Activated naive CD4-positive, alpha-beta T cell treated with anti-CD3 and anti-CD28 coated beads, Interleukin-2, amount 50 U/mL, for 72 hours (primary cell): ENCODE data around the gene C11orf21. TPM values are rescaled to one million over a fixed set of nuclear protein-coding genes. Genes with fewer than 3 reads are reported as not detected.
A peak's percentile ranks its signal among the peaks of the same experiment; 100 is the strongest.
"Not testable (repeated sequence)": the region's sequence is repeated elsewhere in the genome, so short reads cannot be mapped to it uniquely, and the experiment has no call there.

Experiments
- ATAC-seq, 2 donors: fragments of 150-1000 bp; cut with Tn5 transposase; 2 replicates each; pipeline ENCODE4 v1.10.0; 2021; ENCODE audit warnings: mild to moderate bottlenecking in 2 of 2, moderate library complexity in 2 of 2
- DNase-seq, 2 donors: peaks; one replicate each; pipeline ENCODE4 v3.0.0; 2021 to 2022; ENCODE audit warnings: low spot score in 2 of 2
- H3K27ac Mint-ChIP-seq, 2 donors: one replicate each; pipeline ENCODE4 v1.8.0; 2022; ENCODE audit warnings: mild to moderate bottlenecking in 2 of 2, mixed read lengths in 2 of 2
- H3K36me3 Mint-ChIP-seq, 2 donors: one replicate each; pipeline ENCODE4 v1.8.0; 2022; ENCODE audit warnings: mixed read lengths in 2 of 2
- H3K9me3 Mint-ChIP-seq, 2 donors: one replicate each; pipeline ENCODE4 v1.8.0; 2022; ENCODE audit warnings: mixed read lengths in 2 of 2
- total RNA-seq, 2 donors: library from RNA; stranded (reverse); gene quantifications; one replicate each; pipeline ENCODE4 v1.2.3, GENCODE V29; 2022

C11orf21 gene
- total RNA-seq, 2 donors from 2014 or later: 7.8 to 10.2 TPM

DNA sequence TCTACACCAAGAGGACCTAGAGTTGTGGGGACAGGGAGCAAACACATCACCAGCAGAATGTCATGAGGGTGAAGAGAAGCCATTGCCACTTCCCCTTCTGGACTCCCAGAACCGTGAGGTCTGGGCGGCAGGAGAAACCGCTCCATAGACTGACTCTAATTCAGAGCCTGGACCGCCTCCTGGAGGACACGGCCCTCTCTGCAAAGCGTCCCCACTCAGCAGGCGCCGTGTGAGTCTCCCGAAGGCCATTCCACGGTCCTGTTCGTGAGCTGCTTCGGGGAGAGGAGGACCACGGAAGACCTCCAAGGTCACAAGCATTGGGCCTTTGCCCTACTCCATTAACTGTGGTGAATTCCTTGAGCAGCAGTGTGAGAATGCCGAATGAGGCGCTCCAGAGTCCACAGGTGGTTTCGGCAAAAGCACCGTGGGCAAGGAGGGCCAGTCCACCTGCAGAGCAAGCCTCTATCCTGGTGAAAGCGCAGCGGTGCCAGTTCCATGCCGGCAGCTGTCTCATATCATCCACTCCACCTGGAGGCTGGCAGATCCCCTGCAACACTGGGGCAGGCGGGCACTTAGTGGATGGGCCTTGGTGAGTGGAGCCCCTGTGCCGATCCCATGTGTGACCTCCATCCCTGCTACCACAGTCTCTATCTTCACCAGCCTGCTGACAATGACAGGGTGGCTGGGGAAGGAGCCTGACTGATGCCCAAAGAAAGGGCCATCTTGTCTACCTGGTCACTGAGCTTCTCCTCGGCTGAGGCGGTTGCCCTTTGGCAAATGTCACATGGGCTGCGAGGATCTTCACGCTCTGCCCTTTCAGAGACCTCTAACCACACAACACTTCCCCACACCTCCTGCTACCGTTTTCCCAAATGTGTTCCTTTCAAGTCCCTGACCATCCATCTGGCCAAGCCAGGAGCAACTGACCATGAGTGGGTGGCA lies 7.5 kb downstream of the C11orf21 start:
- no peak for ATAC-seq
- peak in 1 of 2 donors; percentile 1 for DNase-seq
- no peak overlapping the region for H3K27ac Mint-ChIP-seq
- no peaks in the 10 kb centered on the region for H3K36me3 Mint-ChIP-seq
- no peaks in the 10 kb centered on the region for H3K9me3 Mint-ChIP-seq

DNA sequence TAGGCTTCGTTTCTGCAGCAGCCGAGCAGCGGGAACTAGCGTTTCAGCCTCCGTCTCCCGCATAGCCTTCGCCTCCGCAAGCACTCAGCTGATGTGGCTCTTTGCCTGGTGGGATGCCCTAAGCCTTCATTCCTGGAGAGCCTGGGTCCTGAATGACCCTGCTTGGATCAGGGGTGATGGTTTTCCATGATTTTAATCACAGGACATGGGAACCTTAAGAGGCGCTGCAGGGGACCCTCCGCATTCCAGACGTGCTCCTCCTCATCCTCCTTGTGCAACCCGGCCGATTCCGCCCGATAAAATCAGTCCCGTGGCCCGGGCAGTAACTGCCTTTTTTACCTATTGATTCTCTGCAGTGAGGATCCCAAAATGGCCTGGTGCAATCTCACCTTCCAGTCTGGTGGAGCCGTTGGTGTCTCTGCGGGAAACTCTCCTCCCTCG lies 8.2 kb downstream of the C11orf21 start:
- no peak for ATAC-seq
- H3K36me3 Mint-ChIP-seq: no peaks in the 10 kb centered on the region
- peak in 1 of 2 donors; percentile 1 for DNase-seq
- no peak overlapping the region for H3K27ac Mint-ChIP-seq
- no peaks in the 10 kb centered on the region for H3K9me3 Mint-ChIP-seq

DNA sequence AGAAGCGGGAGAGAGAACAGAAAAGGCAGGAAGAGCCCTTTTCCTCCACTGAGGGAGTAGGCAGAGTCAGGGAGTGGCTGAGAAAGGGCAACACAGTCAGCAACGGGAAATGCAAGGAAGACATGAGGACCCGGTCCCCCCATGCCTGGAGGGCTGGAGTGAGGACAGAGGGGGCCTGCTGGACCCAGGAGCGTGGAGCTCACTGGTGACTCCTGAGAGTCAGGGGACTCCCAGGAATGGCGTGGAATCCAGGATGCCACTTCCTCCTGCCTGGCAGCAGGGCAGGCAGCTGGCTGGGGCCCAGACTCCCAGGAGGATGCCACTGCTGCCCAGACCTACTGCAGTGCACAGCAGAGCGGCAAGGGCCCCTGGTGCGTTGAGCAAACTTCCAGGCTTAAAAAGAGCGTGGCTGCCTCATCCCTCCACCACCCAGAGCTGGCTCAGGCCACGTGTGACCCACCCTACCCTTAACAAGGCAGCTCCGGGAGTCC lies 11.3 kb downstream of the C11orf21 start:
- H3K36me3 Mint-ChIP-seq: no peaks in the 10 kb centered on the region
- H3K9me3 Mint-ChIP-seq: no peaks in the 10 kb centered on the region
- ATAC-seq: no peak
- DNase-seq: peak in 1 of 2 donors; percentile 1
- peak overlapping the region in 1 of 2 donors; percentile 18 for H3K27ac Mint-ChIP-seq

DNA sequence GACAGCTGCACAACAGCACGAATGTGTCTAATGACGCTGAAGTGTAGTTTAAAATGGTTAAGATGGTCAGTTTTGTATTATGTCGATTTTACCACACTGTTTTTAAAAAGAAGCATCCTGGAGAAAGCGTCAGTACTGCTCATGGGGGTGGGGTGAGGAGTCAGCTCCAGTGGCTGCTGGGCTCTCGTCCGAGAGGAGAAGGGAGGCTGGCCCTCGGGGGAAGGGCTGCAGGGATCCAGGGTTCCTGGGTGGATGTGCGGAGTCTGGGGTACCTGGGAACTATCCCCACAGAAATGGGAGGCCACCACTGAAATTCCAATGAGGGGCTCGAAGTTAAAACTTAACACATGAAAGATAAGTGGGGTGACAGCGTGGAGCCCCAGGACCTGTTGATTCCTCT lies 11.9 kb downstream of the C11orf21 start:
- DNase-seq (peak in 1 of 2 donors; percentile 1), ATAC-seq (no peak)
- Mint-ChIP-seq H3K27ac (peak overlapping the region; percentile 18 to 46), H3K9me3 (no peaks in the 10 kb centered on the region), H3K36me3 (no peaks in the 10 kb centered on the region)

DNA sequence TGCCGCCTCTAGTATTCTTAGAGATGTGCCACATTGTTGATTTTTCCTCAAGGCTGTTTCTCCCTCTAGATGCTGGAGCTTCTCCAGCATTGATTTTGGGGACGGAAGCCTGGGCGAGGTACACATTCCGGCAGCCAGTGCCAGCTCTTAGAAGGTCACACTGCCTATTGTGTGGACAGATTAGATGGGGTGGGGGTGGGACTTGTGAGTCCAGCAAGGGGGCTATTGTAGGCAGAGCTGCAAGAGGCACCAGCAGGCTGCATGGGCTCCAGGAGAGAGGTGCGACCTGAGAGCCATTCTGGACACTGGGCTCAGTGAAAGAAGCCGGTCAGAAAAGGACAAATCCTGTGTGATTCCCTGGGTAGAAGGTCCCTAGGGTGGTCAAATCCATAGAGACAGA lies 12.4 kb downstream of the C11orf21 start:
- Mint-ChIP-seq H3K9me3 (no peaks in the 10 kb centered on the region), H3K27ac (peak overlapping the region; percentile 18 to 46)

DNA sequence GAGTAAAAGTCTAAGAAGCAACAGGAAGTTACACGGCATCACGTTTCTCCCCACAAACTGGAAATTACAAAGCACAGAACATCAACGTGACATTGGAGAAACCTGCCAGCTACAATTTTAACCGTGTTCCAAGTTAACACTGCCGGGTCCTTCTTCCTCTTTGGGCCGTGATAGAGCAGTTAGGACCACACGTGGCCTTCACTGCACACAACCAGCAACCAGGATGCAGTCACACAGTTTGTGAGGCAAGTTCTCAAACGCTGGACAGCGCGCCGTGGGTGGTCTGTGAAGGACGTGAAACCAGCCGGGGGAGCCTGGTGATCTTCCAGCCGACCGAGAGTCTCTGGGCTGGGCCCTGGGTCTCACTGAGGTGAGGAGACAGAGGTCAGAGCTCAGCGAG lies 14.6 kb downstream of the C11orf21 start:
- H3K27ac Mint-ChIP-seq: peak overlapping the region; percentile 22 to 66
- DNase-seq: peak in 1 of 2 donors; percentile 2
- peaks cover 2 to 3% of the 10 kb centered on the region in 2 donors for H3K9me3 Mint-ChIP-seq
- no peaks in the 10 kb centered on the region for H3K36me3 Mint-ChIP-seq
- no peak for ATAC-seq

More for the DNA sequence above, 12.4 kb downstream of the C11orf21 start:
- DNase-seq: peak in 1 of 2 donors; percentile 1
- no peaks in the 10 kb centered on the region for H3K36me3 Mint-ChIP-seq
- ATAC-seq: no peak

DNA sequence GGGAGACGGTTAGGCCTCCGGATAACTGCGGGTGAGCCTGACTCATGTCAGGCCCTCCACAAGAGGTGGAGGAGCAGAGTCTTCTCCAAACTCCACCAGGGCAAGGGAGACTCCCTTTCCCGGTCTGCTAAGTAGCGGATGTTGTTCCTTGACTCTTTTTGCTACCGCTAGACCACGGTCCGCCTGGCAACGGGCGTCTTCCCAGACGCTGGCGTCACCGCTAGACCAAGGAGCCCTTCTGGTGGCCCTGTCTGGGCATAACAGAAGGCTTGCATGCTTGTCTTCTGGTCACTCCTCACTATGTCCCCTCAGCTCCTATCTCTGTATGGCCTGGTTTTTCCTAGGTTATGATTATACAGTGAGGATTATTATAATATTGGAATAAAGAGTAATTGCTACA lies 15.4 kb downstream of the C11orf21 start:
- H3K27ac Mint-ChIP-seq, ATAC-seq, H3K36me3 Mint-ChIP-seq, H3K9me3 Mint-ChIP-seq: not testable (repeated sequence)
- peak in 1 of 2 donors; percentile 0 for DNase-seq

DNA sequence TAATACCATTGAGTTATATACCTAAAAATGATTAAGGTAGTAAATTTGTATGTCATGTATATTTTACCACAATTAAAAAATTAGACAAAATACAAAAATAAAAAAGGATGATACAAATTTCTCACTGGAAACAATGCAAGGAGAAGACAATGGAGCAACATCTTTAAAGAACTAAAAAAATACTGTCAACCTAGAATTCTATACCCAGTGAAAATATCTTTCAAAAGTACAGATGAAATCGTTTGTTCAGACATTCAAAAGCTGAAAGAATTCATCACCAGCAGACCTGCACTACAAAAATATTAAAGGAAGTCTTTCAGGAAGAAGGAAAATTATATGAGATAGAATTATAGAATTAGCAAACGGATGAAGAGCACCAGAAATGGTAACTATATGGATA lies 21.5 kb downstream of the C11orf21 start:
- Mint-ChIP-seq H3K36me3 (peaks cover 0 to 5% of the 10 kb centered on the region in 2 donors), H3K27ac (no peak overlapping the region), H3K9me3 (peaks cover 8 to 10% of the 10 kb centered on the region in 2 donors)
- no peak for DNase-seq
- ATAC-seq: no peak

DNA sequence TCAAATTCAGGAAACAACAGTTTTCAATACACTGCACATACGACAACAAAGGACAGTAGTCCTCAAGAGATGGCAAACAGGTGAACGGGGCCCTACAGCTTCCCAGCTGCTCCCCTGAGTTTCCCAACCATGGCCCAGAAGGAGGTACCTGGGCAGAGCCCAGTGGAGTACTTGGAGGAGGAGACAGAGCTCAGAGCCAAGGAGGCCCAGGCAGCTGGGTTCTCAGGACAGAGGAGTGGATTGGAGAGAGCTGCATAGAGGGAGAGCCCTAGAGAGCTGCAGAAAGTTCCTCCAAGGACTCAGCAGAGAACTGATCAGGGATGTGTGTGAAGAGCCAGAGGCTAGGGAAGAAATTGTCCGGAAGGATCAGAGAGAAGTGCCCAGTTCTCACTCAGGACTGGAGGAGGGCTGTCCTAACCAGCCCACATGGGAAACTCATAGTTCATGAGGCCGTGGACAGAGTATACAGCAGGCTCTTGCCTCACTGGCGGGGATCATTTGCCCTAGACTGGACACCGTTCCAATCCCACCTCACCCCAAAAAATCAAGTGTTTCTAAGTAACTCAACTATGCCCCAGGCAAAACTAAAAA lies 23.7 kb downstream of the C11orf21 start:
- Mint-ChIP-seq H3K36me3 (peaks cover 0 to 5% of the 10 kb centered on the region in 2 donors), H3K27ac (no peak overlapping the region), H3K9me3 (peaks cover 8 to 10% of the 10 kb centered on the region in 2 donors)
- ATAC-seq (no peak), DNase-seq (no peak)

DNA sequence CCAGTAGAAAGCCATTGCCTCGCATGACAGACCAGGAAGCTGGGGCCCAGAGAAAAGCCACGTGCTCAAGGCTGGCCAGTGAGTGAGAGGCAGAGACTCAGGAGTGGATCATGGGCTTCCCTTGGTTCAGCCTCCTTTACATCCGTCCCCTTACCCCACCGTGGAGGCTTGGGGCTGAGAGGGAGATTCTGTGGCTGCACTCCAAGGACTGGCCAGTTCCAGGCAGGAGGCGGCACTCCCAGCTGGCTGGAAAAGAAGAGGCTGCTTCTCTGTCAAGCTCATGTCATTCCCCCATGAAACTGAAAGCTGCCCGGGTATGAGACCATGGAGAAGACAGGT lies 24.7 kb downstream of the C11orf21 start:
- ATAC-seq (no peak), DNase-seq (no peak)
- Mint-ChIP-seq H3K36me3 (peaks cover 0 to 5% of the 10 kb centered on the region in 2 donors), H3K9me3 (peaks cover 5 to 6% of the 10 kb centered on the region in 2 donors), H3K27ac (peak overlapping the region in 1 of 2 donors; percentile 4)

DNA sequence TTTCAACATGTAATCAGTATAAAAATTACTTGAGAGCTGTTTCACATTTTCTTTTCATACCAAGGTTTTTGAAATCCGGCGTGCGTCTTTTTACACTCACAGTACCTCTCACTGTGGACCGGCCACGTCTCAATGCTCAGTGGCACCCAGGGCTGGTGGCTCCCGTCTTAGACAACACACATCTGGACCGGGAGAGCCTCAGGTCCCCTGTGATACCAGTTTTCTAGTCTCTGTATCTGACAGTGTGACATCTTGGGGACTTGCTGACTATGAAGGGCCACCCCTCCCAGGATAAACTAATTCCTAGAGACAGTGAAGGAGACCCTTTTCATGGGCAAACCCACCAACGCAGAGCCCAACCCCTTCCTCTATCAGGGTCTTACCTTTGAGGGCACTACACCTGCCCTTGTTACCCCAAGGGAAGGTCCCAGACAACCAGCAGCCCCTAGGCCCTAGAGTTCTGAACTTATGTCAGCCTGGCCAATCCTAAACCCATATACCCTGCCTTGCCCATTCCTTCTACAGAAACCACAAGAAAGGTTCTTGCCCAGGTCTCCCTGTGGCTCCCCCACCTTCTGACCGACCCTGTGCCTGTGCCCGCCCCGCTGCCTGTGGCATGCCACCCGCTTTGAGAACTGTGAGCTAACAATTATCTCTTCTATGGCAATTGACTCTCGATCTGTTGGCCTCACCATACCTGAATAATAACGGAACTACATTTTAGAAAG lies 25.3 kb downstream of the C11orf21 start:
- H3K36me3 Mint-ChIP-seq: peaks cover 0 to 5% of the 10 kb centered on the region in 2 donors
- DNase-seq (no peak), ATAC-seq (no peak)
- H3K9me3 Mint-ChIP-seq: peaks cover 5 to 6% of the 10 kb centered on the region in 2 donors
- peak overlapping the region in 1 of 2 donors; percentile 4 for H3K27ac Mint-ChIP-seq

DNA sequence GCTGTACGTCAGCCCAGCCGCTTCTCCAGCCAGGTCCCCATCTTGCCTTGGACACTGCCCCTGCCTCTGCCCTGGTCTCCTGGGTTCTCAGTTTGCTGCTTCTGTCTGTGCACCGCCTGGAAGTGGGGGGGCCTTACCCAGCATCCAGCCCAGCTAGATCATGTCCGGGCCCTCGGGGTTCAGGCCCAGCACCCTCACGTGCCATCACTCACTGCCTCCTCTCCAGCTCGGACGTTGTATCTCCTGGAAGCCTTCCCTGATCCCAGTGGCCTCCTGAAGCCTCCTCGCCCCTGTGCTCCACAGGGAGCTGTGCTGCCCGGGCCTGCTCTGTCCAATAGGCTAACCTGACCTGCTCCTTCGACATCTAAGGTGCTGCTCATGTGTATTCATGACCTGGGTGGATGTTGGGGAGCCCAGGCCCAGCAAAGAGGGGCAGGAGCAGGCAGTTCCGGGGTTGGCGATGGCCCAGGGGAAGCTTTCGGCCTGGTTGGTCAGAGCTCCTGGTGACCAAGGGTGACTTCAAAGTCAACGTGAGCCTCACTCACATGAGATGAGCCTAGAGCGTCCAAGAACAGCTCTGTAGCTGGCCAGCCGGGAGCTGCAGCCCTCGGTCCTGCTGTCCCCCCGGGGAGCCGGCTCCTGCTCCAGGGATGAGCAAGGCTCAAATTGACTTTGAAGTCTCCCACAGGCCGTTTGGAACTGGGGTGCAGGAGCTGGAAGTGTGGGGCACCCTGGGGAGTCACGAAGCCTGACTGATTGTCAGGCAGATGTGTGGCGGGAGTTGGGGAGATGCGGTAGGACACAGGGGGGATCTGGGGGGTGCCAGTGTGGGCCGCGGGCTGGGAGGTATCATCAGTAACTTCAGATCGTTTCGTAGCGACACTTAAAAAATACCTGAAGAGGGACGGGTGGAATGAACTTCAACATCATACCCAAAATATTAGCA lies 26.1 kb downstream of the C11orf21 start:
- peak in 1 of 2 donors; percentile 1 for DNase-seq
- H3K9me3 Mint-ChIP-seq: peaks cover 5 to 6% of the 10 kb centered on the region in 2 donors
- no peak for ATAC-seq

DNA sequence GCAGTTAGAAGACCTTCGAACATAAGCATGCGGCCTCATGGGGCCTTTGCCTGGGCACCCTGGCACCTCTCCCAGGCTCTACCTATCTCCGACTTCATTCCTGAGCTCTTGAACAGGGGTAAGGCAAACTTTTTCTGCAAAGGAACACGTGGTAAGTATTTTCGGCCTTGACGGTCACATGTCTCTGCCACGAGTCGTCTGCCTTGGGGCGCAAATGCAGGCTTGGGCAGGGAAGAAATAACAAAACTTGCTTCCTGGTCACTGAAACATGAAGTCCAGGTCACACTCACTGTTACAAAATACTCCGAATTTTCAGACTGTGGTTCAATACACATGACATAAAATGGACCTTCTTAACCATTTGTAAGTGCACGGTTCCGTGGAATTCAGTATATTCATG lies 27.9 kb downstream of the C11orf21 start:
- ATAC-seq: no peak
- no peaks in the 10 kb centered on the region for H3K9me3 Mint-ChIP-seq
- no peak overlapping the region for H3K27ac Mint-ChIP-seq

More for the DNA sequence above, 26.1 kb downstream of the C11orf21 start:
- H3K27ac Mint-ChIP-seq: no peak overlapping the region
- H3K36me3 Mint-ChIP-seq: peaks cover 0 to 5% of the 10 kb centered on the region in 2 donors

DNA sequence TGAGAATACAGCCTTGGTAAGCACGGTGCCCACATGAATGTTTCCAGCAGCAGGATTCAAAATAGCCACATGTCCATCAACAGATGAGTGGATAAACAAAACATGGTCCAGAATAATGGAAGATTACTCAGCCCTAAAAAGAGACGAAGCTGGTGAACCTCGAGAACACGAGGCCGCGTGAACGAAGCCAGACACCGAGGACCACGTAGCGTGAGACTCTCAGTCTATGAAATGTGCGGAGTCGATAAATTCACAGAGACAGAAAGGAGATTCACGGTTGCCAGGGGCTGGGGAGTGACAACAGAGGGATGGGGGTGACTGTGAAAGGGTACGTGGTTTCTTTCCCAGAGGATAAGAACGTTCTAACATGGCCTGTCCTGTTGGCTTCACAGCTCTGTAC lies 28.4 kb downstream of the C11orf21 start:
- no peaks in the 10 kb centered on the region for H3K9me3 Mint-ChIP-seq
- no peaks in the 10 kb centered on the region for H3K36me3 Mint-ChIP-seq
- DNase-seq (no peak), ATAC-seq (no peak)
- H3K27ac Mint-ChIP-seq: no peak overlapping the region

More for the DNA sequence above, 27.9 kb downstream of the C11orf21 start:
- H3K36me3 Mint-ChIP-seq: no peaks in the 10 kb centered on the region
- DNase-seq: no peak

DNA sequence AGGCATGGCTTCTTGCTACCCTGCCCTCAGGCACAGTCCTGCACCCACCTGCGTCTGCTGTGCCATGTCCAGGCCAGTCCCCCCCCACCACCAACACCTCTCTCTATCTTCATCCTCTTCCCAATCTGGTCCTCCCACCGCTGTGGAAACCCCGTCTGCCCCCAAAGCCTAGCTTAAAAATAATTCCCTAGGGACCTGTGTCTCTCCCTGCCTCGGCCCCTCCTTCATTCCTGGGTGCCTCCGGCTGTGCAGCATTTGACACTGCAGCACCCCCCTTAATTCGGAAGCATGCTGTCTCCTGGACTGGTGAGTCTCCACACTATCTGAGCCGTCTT lies 28.8 kb downstream of the C11orf21 start:
- DNase-seq (peak in 1 of 2 donors; percentile 35), ATAC-seq (no peak)
- Mint-ChIP-seq H3K36me3 (no peaks in the 10 kb centered on the region), H3K9me3 (no peaks in the 10 kb centered on the region), H3K27ac (no peak overlapping the region)
